ENCODE measurements around the gene PLCL2. TPM values are rescaled to one million over a fixed set of nuclear protein-coding genes. Genes with fewer than 3 reads are reported as not detected.

PLCL2 gene
- total and polyA plus RNA-seq, 4 donors, result 1.5 to 16.5 (median 9.4) TPM

GRCh38 chr3:16839271-16840100 lies 45.3 kb upstream of the PLCL2 start:
- Histone ChIP-seq H3K4me1 (ENCODE audit: control insufficient read depth in 4 of 4, insufficient read depth in 4 of 4, low read length in 3 of 4) (peaks cover 6 to 58% (median 29%) of the 10 kb centered on the region in 4 donors), H3K4me3 (ENCODE audit: low read depth in 1 of 3, low read length in 3 of 3) (no peak overlapping the region), H3K9ac (ENCODE audit: low read depth in 1 of 2, low read length in 2 of 2) (peak overlapping the region in 1 of 2 donors; percentile 62), H3K27me3 (ENCODE audit: control insufficient read depth in 4 of 4, insufficient read depth in 4 of 4, low read length in 3 of 4) (no peaks in the 10 kb centered on the region), H3K27ac (ENCODE audit: low read depth in 1 of 2, low read length in 2 of 2) (peak overlapping the region; percentile 88 to 92), H3K36me3 (ENCODE audit: control insufficient read depth in 4 of 4, insufficient read depth in 3 of 4, low read depth in 1 of 4, low read length in 3 of 4) (no peaks in the 10 kb centered on the region), H3K9me3 (ENCODE audit: control insufficient read depth in 4 of 4, low read length in 3 of 4) (no peaks in the 10 kb centered on the region)
- TF ChIP-seq FOXA1 (IDR thresholded peaks at IDR 0.05) (no peak), HNF4A (conservative IDR thresholded peaks at IDR 0.05) (no peak), EGR1 (IDR thresholded peaks at IDR 0.05; ENCODE audit: low read depth in 2 of 2) (no peak), NR2F2 (IDR thresholded peaks at IDR 0.05) (no peak), YY1 (IDR thresholded peaks at IDR 0.05) (no peak), SP1 (IDR thresholded peaks at IDR 0.05) (no peak)
- TF ChIP-seq, protein P1, sequence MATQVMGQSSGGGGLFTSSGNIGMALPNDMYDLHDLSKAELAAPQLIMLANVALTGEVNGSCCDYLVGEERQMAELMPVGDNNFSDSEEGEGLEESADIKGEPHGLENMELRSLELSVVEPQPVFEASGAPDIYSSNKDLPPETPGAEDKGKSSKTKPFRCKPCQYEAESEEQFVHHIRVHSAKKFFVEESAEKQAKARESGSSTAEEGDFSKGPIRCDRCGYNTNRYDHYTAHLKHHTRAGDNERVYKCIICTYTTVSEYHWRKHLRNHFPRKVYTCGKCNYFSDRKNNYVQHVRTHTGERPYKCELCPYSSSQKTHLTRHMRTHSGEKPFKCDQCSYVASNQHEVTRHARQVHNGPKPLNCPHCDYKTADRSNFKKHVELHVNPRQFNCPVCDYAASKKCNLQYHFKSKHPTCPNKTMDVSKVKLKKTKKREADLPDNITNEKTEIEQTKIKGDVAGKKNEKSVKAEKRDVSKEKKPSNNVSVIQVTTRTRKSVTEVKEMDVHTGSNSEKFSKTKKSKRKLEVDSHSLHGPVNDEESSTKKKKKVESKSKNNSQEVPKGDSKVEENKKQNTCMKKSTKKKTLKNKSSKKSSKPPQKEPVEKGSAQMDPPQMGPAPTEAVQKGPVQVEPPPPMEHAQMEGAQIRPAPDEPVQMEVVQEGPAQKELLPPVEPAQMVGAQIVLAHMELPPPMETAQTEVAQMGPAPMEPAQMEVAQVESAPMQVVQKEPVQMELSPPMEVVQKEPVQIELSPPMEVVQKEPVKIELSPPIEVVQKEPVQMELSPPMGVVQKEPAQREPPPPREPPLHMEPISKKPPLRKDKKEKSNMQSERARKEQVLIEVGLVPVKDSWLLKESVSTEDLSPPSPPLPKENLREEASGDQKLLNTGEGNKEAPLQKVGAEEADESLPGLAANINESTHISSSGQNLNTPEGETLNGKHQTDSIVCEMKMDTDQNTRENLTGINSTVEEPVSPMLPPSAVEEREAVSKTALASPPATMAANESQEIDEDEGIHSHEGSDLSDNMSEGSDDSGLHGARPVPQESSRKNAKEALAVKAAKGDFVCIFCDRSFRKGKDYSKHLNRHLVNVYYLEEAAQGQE (IDR thresholded peaks at IDR 0.05), result no peak
- DNase-seq (ENCODE audit: low spot score), result no peak
- 80% methylated on average over 10 of the region's 10 CpGs for WGBS

DNA sequence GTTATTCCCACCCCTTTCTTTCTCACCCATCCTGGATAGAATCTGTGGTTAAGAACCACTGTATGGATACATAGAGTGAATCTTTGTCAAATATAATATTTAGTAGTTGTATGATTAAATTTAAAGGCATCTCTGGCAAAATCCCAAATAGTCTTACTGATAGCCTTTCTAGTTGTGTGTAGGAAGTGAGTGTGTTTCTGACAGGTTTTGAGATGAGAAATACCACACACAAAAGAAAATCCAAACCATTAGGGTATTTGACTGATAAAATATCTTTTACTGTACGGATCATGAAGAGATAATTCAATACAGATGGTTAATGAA lies 44.7 kb upstream of the PLCL2 start:
- Histone ChIP-seq H3K27ac (ENCODE audit: low read depth in 1 of 2, low read length in 2 of 2) (peak overlapping the region; percentile 88 to 92), H3K4me1 (ENCODE audit: control insufficient read depth in 4 of 4, insufficient read depth in 4 of 4, low read length in 3 of 4) (peaks cover 6 to 58% (median 33%) of the 10 kb centered on the region in 4 donors), H3K36me3 (ENCODE audit: control insufficient read depth in 4 of 4, insufficient read depth in 3 of 4, low read depth in 1 of 4, low read length in 3 of 4) (no peaks in the 10 kb centered on the region), H3K9me3 (ENCODE audit: control insufficient read depth in 4 of 4, low read length in 3 of 4) (no peaks in the 10 kb centered on the region), H3K27me3 (ENCODE audit: control insufficient read depth in 4 of 4, insufficient read depth in 4 of 4, low read length in 3 of 4) (no peaks in the 10 kb centered on the region), H3K4me3 (ENCODE audit: low read depth in 1 of 3, low read length in 3 of 3) (no peak overlapping the region), H3K9ac (ENCODE audit: low read depth in 1 of 2, low read length in 2 of 2) (no peak overlapping the region)
- no peak for DNase-seq (ENCODE audit: low spot score)
- 86% methylated on average over 1 of the region's 1 CpG for WGBS
- TF ChIP-seq ZBTB33 (IDR thresholded peaks at IDR 0.05) (no peak), EGR1 (IDR thresholded peaks at IDR 0.05; ENCODE audit: low read depth in 2 of 2) (no peak), GABPA (IDR thresholded peaks at IDR 0.05 in 1 of 2, conservative IDR thresholded peaks at IDR 0.05 in 1 of 2) (no peak), NR2F2 (IDR thresholded peaks at IDR 0.05) (no peak)
- TF ChIP-seq, protein P1 (IDR thresholded peaks at IDR 0.05), result no peak
